Metanephros (tissue), 2 donors: ENCODE data around the gene RGS19. TPM values are rescaled to one million over a fixed set of nuclear protein-coding genes. Genes with fewer than 3 reads are reported as not detected.

Experiments used
- small RNA-seq: library from RNA; depleted of rRNA; stranded (forward); fragments of <200 nt; gene quantifications from one replicate; pipeline ENCODE3, GENCODE V24; 2014; ENCODE audit warnings: low replicate concordance
- total RNA-seq: library from RNA; depleted of rRNA; stranded (reverse); fragments of >200 nt; gene quantifications from one replicate; pipeline ENCODE4 v1.2.3, GENCODE V29; 2014

The RGS19 gene, protein sequence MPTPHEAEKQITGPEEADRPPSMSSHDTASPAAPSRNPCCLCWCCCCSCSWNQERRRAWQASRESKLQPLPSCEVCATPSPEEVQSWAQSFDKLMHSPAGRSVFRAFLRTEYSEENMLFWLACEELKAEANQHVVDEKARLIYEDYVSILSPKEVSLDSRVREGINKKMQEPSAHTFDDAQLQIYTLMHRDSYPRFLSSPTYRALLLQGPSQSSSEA
- 10.7 TPM for total RNA-seq

GRCh38 chr20:64079273-64080012 lies at the start of gene RGS19:
Gene RGS19 (minus strand): TSS chr20:64079518. CDS start chr20:64076886, 2,632 bp downstream.

GRCh38 chr20:64106981-64107735 lies 27.8 kb upstream of the RGS19 start, which contains the start of gene NPBWR2:
Gene NPBWR2 (minus strand): TSS chr20:64107565. CDS start chr20:64106831, 734 bp downstream.

GRCh38 chr20:64083804-64084684 lies 4.7 kb upstream of the RGS19 start, which contains the start of gene LKAAEAR1:
Gene LKAAEAR1 (minus strand): TSS chr20:64084398. CDS start chr20:64084219, 179 bp downstream.

GRCh38 chr20:64080013-64080812 lies 895 bp upstream of the RGS19 start, which contains the start of gene OPRL1:
Gene OPRL1 (plus strand): TSS chr20:64080082. CDS start chr20:64092721, 12,639 bp downstream.

GRCh38 chr20:64062596-64063388 lies 16.5 kb downstream of the RGS19 start, which contains the start of gene TCEA2:
Gene TCEA2 (plus strand): TSS chr20:64063198. CDS start chr20:64063313, 115 bp downstream.

GRCh38 chr20:64049060-64049877 lies 30.0 kb downstream of the RGS19 start, which contains the start of gene SOX18:
Gene SOX18 (minus strand): TSS chr20:64049639. CDS start chr20:64049516, 123 bp downstream.

GRCh38 chr20:64035933-64036345 lies 43.4 kb downstream of the RGS19 start, which contains the start of gene C20orf204:
Gene C20orf204 (plus strand): TSS chr20:64036182. CDS start chr20:64036324, 142 bp downstream.

Small RNAs within 50 kb of the gene (small RNA-seq; reads per million reads assigned to genes)
- gene AL355803.1 (not detected), gene MIR6813 (not detected)

Other genes starting within 250 kb of the RGS19 start
- 26.4 TPM for gene ZBTB46, start 248.3 kb downstream of the RGS19 start, total RNA-seq
- not detected for gene ABHD16B, start 218.0 kb downstream of the RGS19 start, total RNA-seq
- 64.9 TPM for gene TPD52L2, start 214.2 kb downstream of the RGS19 start, total RNA-seq
- 31.4 TPM for gene DNAJC5, start 184.4 kb downstream of the RGS19 start, total RNA-seq
- gene UCKL1, start 123.1 kb downstream of the RGS19 start, total RNA-seq, result 73.6 TPM
- gene ZNF512B, start 109.6 kb downstream of the RGS19 start, total RNA-seq, result 18.3 TPM
- gene SAMD10, start 99.9 kb downstream of the RGS19 start, total RNA-seq, result 6.5 TPM
- 64.6 TPM for gene PRPF6, start 98.4 kb downstream of the RGS19 start, total RNA-seq
- gene C20orf204, start 43.3 kb downstream of the RGS19 start, total RNA-seq, result 3.6 TPM
- 20.5 TPM for gene SOX18, start 29.9 kb downstream of the RGS19 start, total RNA-seq
- gene TCEA2, start 16.3 kb downstream of the RGS19 start, total RNA-seq, result 35.6 TPM
- 2.3 TPM for gene OPRL1, start 564 bp upstream of the RGS19 start, total RNA-seq
- 1.1 TPM for gene LKAAEAR1, start 4.9 kb upstream of the RGS19 start, total RNA-seq
- not detected for gene NPBWR2, start 28.0 kb upstream of the RGS19 start, total RNA-seq
- gene MYT1, start 84.9 kb upstream of the RGS19 start, total RNA-seq, result 0.29 TPM
- 96.7 TPM for gene PCMTD2, start 176.2 kb upstream of the RGS19 start, total RNA-seq